HCT116 (cell line): ENCODE results near the gene AXIN2. TPM values are rescaled to one million over a fixed set of nuclear protein-coding genes. Genes with fewer than 3 reads are reported as not detected.

ENCODE experiments used
- ATAC-seq: fragments of 200-7000 bp; cut with Tn5 transposase; 2 replicates; pipeline ENCODE4 v1.9.1; 2020; ENCODE audit warnings: mild to moderate bottlenecking, moderate library complexity
- BruUV-seq: library from RNA; stranded (reverse); fragments of 400-500 nt; replicated peaks from 2 replicates; lab custom pipeline; 2021; lab: Mats Ljungman, UMichigan
- CTCF ChIA-PET: fragments of 300-600 bp; sonication (Branson Sonifier 250); formaldehyde crosslinking; loops from one replicate; lab custom pipeline; 2021; ENCODE audit warnings: antibody characterized with exemption; lab: Charles Lee
- POLR2A ChIA-PET: fragments of 300-600, 350-600 bp; sonication (Branson Sonifier 250); formaldehyde crosslinking; loops from one replicate; lab custom pipeline; 2021; ENCODE audit warnings: antibody characterized with exemption; lab: Charles Lee
- RAD21 ChIA-PET, 2 experiments: fragments of 300-600 bp; sonication (Branson Sonifier 250); formaldehyde crosslinking; loops; one replicate each; lab custom pipeline; 2023; ENCODE audit warnings: low total read pairs in 2 of 2; ENCODE audit not compliant: uncharacterized antibody in 2 of 2, unreplicated experiment in 2 of 2, low non-redundant PET in 1 of 2; lab: Charles Lee
- DNase-seq: peaks from one replicate; pipeline ENCODE4 v3.0.0-alpha.2; 2010; ENCODE audit warnings: low read depth, low spot score
- H2AFZ ChIP-seq: fragments of 200-600 bp; shearing (Covaris generic), sonication (generic); 2 replicates; pipeline ENCODE4 v1.6.1; 2017; ENCODE audit warnings: low read depth, mixed run types, mixed read lengths, antibody characterized with exemption, low read length; ENCODE audit not compliant: poor library complexity, severe bottlenecking
- H3K27ac ChIP-seq: 2 replicates; pipeline ENCODE4 v1.5.1; 2012; ENCODE audit warnings: low read depth, low read length
- H3K27me3 ChIP-seq: fragments of 200-600 bp; sonication (generic); 2 replicates; pipeline ENCODE4 v1.6.1; 2016; ENCODE audit warnings: mixed run types, low read length, mixed read lengths; ENCODE audit not compliant: insufficient read depth
- H3K36me3 ChIP-seq, 2 experiments: fragments of 200-500 bp in 1 of 2; fragments of 200-600 bp in 1 of 2; sonication (Bioruptor generic) in 1 of 2; sonication (generic) in 1 of 2; 2 replicates each; pipeline versions ENCODE4 v1.5.1 to v1.6.1; 2014 to 2016; ENCODE audit warnings: low read length in 2 of 2, inconsistent platforms in 1 of 2, mixed read lengths in 1 of 2, mixed run types in 1 of 2; ENCODE audit not compliant: insufficient read depth in 2 of 2, control insufficient read depth in 1 of 2
- H3K4me1 ChIP-seq, 2 experiments: fragments of 200-600 bp in 1 of 2; sonication (generic) in 1 of 2; 2 replicates each; pipeline versions ENCODE4 v1.5.1 to v1.6.1; 2012 to 2017; ENCODE audit warnings: low read length in 2 of 2, inconsistent platforms in 1 of 2, mild to moderate bottlenecking in 1 of 2, mixed read lengths in 1 of 2, mixed run types in 1 of 2, moderate library complexity in 1 of 2; ENCODE audit not compliant: insufficient read depth in 2 of 2, control insufficient read depth in 1 of 2
- H3K4me2 ChIP-seq: fragments of 200-600 bp; sonication (generic); 2 replicates; pipeline ENCODE4 v1.6.1; 2017; ENCODE audit warnings: mixed run types, low read length, mixed read lengths
- H3K4me3 ChIP-seq, 2 experiments: fragments of 200-600 bp in 1 of 2; sonication (generic) in 1 of 2; replicated peaks in 1 of 2; 2 replicates each; pipeline ENCODE4 v1.5.1; 2011 to 2016; ENCODE audit warnings: low read length in 2 of 2, control low read depth in 1 of 2, low read depth in 1 of 2, mild to moderate bottlenecking in 1 of 2, mixed read lengths in 1 of 2, mixed run types in 1 of 2
- H3K79me2 ChIP-seq: fragments of 200-600 bp; sonication (generic); 2 replicates; pipeline ENCODE4 v1.6.1; 2017; ENCODE audit warnings: mild to moderate bottlenecking, mixed run types, low read length, moderate library complexity, mixed read lengths; ENCODE audit not compliant: insufficient read depth
- H3K9ac ChIP-seq: fragments of 200-600 bp; sonication (generic); 2 replicates; pipeline ENCODE4 v1.6.1; 2016; ENCODE audit warnings: low read length, mixed read lengths
- H3K9me2 ChIP-seq: fragments of 200-600 bp; sonication (generic), shearing (Covaris generic); 2 replicates; pipeline ENCODE4 v1.6.1; 2017; ENCODE audit warnings: mixed run types, mild to moderate bottlenecking, moderate library complexity; ENCODE audit not compliant: insufficient read depth
- H3K9me3 ChIP-seq, 2 experiments: fragments of 200-500 bp in 1 of 2; fragments of 200-600 bp in 1 of 2; sonication (Bioruptor generic) in 1 of 2; sonication (generic) in 1 of 2; 2 replicates each; pipeline ENCODE4 v1.6.1; 2014 to 2017; ENCODE audit warnings: low read length in 2 of 2, mixed read lengths in 2 of 2, inconsistent platforms in 1 of 2, low read depth in 1 of 2, mild to moderate bottlenecking in 1 of 2, mixed run types in 1 of 2, moderate library complexity in 1 of 2; ENCODE audit not compliant: control insufficient read depth in 1 of 2, insufficient read depth in 1 of 2
- H4K20me1 ChIP-seq: fragments of 200-600 bp; sonication (generic), shearing (Covaris generic); 2 replicates; pipeline ENCODE4 v1.6.1; 2017; ENCODE audit warnings: mixed run types, mild to moderate bottlenecking, moderate library complexity; ENCODE audit not compliant: insufficient read depth
- CBX3 ChIP-seq: IDR thresholded peaks from 2 replicates; pipeline ENCODE4 v1.6.1; 2012; ENCODE audit warnings: low read depth
- CEBPB ChIP-seq: IDR thresholded peaks from 2 replicates; pipeline ENCODE4 v1.6.1; 2012; ENCODE audit warnings: low read depth
- CTCF ChIP-seq, 3 experiments: fragments of 200-600 bp in 1 of 3; sonication (generic) in 1 of 3; IDR thresholded peaks in 2 of 3; conservative IDR thresholded peaks in 1 of 3; 2 replicates each; pipeline ENCODE4 v1.5.1; 2012 to 2017; ENCODE audit warnings: low read depth in 2 of 3, low read length in 2 of 3, antibody characterized with exemption in 1 of 3, borderline replicate concordance in 1 of 3, control low read depth in 1 of 3, mild to moderate bottlenecking in 1 of 3, mixed read lengths in 1 of 3, mixed run types in 1 of 3, moderate library complexity in 1 of 3; ENCODE audit not compliant: insufficient read depth in 1 of 3
- EZH2phosphoT487 ChIP-seq: fragments of 200-600 bp; IDR thresholded peaks from 2 replicates; pipeline ENCODE4 v1.6.1; 2018; ENCODE audit warnings: antibody characterized with exemption, borderline replicate concordance
- JUND ChIP-seq: IDR thresholded peaks from 2 replicates; pipeline ENCODE4 v1.6.1; 2012
- RAD21 ChIP-seq: IDR thresholded peaks from 2 replicates; pipeline ENCODE4 v1.6.1; 2012; ENCODE audit warnings: low read depth, mild to moderate bottlenecking
- REST ChIP-seq: IDR thresholded peaks from 2 replicates; pipeline ENCODE4 v1.6.1; 2012; ENCODE audit warnings: low read depth
- ZFX ChIP-seq: fragments of 450-650 bp; IDR thresholded peaks from 2 replicates; pipeline ENCODE4 v1.6.1; 2017
- ZNF274 ChIP-seq: fragments of 200-500 bp; sonication (Bioruptor generic); IDR thresholded peaks from 2 replicates; pipeline ENCODE4 v1.6.1; 2014; ENCODE audit warnings: mild to moderate bottlenecking, low read depth, low read length, inconsistent platforms
- intact Hi-C: fragments of 100-400 bp; cut with micrococcal nuclease; formaldehyde crosslinking; loops from 2 replicates; pipeline ENCODE4 v1.10.0; 2022
- total RNA-seq: library from RNA; stranded (reverse); gene quantifications from one replicate; pipeline ENCODE4 v1.2.1, GENCODE V29; 2021; ENCODE audit not compliant: unreplicated experiment

AXIN2 gene
- total RNA-seq, 1 experiment from 2014 or later, result 7.1 TPM

- no peak overlapping the region for H3K4me2 ChIP-seq
- BruUV-seq, result no TSS peak
- no peak overlapping the region for H3K9ac ChIP-seq
- TF ChIP-seq CEBPB, result no peak
- intact Hi-C loops, result no loop called here
- H3K79me2 ChIP-seq, result peaks cover 32% of the 10 kb centered on the region
- no peaks in the 10 kb centered on the region for H3K9me2 ChIP-seq
- no peak overlapping the region for H3K4me3 ChIP-seq
- H3K27ac ChIP-seq, result no peak overlapping the region
- no peaks in the 10 kb centered on the region for H4K20me1 ChIP-seq
- H3K4me1 ChIP-seq, result peaks cover 5 to 13% of the 10 kb centered on the region in 2 experiments; a peak in 3 of 4 replicates
- ChIA-PET CTCF (interaction anchor here (1.1 kb wide), 1 partner anchor 318 kb away, joined by 3 read pairs; no protein-coding TSS in a partner anchor), POLR2A (no interaction called here), RAD21 (no interaction called here)
- DNase-seq (no peak), ATAC-seq (no peak)
- H3K27me3 ChIP-seq, result no peaks in the 10 kb centered on the region
- H2AFZ ChIP-seq, result no peak overlapping the region
- H3K9me3 ChIP-seq, result no peaks in the 10 kb centered on the region
- peaks cover 0 to 33% of the 10 kb centered on the region in 2 experiments; a peak in 2 of 4 replicates for H3K36me3 ChIP-seq
Measured at GRCh38 chr17:65550075-65550662, 11.3 kb downstream of the AXIN2 start.

- TF ChIP-seq ZFX (no peak), JUND (no peak), ZNF274 (no peak), EZH2phosphoT487 (no peak), RAD21 (no peak), REST (no peak), CBX3 (no peak), CTCF (IDR thresholded peaks at IDR 0.05 in 2 of 3, conservative IDR thresholded peaks at IDR 0.05 in 1 of 3; ENCODE audit: borderline replicate concordance in 1 of 3, insufficient read depth in 1 of 3, low read depth in 2 of 3, low read length in 2 of 3) (no peak)
- RAD21 ChIA-PET, result no interaction called here
- no TSS peak for BruUV-seq
- DNase-seq (no peak), ATAC-seq (no peak)
- no peak overlapping the region for H3K4me2 ChIP-seq
- no peak overlapping the region for H3K4me3 ChIP-seq
- intact Hi-C loops, result no loop called here
- peaks cover 32% of the 10 kb centered on the region for H3K79me2 ChIP-seq
- no peaks in the 10 kb centered on the region for H3K27me3 ChIP-seq
- H3K27ac ChIP-seq, result no peak overlapping the region
- H3K9ac ChIP-seq, result no peak overlapping the region
- peaks cover 6 to 14% of the 10 kb centered on the region in 2 experiments; a peak in 3 of 4 replicates for H3K4me1 ChIP-seq
- H4K20me1 ChIP-seq, result no peaks in the 10 kb centered on the region
- CTCF ChIA-PET, result interaction anchor here (0.6 to 1.0 kb wide), 2 partner anchors 9 to 448 kb away, joined by 3 read pairs; no protein-coding TSS in a partner anchor
- H3K9me3 ChIP-seq, result no peaks in the 10 kb centered on the region
- POLR2A ChIA-PET, result no interaction called here
- peaks cover 0 to 35% of the 10 kb centered on the region in 2 experiments; a peak in 2 of 4 replicates for H3K36me3 ChIP-seq
- H3K9me2 ChIP-seq, result no peaks in the 10 kb centered on the region
- no peak overlapping the region for H2AFZ ChIP-seq
Measured at GRCh38 chr17:65548269-65548969, 13.0 kb downstream of the AXIN2 start.
